ENCODE data around the gene EML4. TPM values are rescaled to one million over a fixed set of nuclear protein-coding genes. Genes with fewer than 3 reads are reported as not detected.

The EML4 gene
- total and polyA plus RNA-seq, 2 donors (not counting 1 experiment from before 2014, with no cell fraction given): 49.4 to 134 TPM

- no peak for TF ChIP-seq EZH2 (IDR thresholded peaks at IDR 0.05; ENCODE audit: borderline replicate concordance, insufficient read depth, low read depth, low read length, poor library complexity, severe bottlenecking)
- TF ChIP-seq, protein P1, sequence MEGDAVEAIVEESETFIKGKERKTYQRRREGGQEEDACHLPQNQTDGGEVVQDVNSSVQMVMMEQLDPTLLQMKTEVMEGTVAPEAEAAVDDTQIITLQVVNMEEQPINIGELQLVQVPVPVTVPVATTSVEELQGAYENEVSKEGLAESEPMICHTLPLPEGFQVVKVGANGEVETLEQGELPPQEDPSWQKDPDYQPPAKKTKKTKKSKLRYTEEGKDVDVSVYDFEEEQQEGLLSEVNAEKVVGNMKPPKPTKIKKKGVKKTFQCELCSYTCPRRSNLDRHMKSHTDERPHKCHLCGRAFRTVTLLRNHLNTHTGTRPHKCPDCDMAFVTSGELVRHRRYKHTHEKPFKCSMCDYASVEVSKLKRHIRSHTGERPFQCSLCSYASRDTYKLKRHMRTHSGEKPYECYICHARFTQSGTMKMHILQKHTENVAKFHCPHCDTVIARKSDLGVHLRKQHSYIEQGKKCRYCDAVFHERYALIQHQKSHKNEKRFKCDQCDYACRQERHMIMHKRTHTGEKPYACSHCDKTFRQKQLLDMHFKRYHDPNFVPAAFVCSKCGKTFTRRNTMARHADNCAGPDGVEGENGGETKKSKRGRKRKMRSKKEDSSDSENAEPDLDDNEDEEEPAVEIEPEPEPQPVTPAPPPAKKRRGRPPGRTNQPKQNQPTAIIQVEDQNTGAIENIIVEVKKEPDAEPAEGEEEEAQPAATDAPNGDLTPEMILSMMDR (IDR thresholded peaks at IDR 0.05): no peak
- Histone ChIP-seq H3K27ac (ENCODE audit: low read length in 2 of 2) (no peak overlapping the region), H3K27me3 (replicated peaks in 1 of 4; ENCODE audit: control extremely low read depth in 1 of 4, control insufficient read depth in 3 of 4, insufficient read depth in 4 of 4, low read length in 3 of 4) (no peaks in the 10 kb centered on the region), H4K20me1 (ENCODE audit: control insufficient read depth, insufficient read depth, low read length, poor library complexity, severe bottlenecking) (no peaks in the 10 kb centered on the region), H3K4me1 (ENCODE audit: control insufficient read depth in 2 of 2, insufficient read depth in 2 of 2, low read length in 2 of 2) (no peaks in the 10 kb centered on the region), H3K9ac (ENCODE audit: low read length) (no peak overlapping the region), H3K36me3 (replicated peaks in 1 of 2; ENCODE audit: control extremely low read depth in 1 of 2, control insufficient read depth in 1 of 2, extremely low read depth in 1 of 2, insufficient read depth in 2 of 2, low read length in 1 of 2) (no peaks in the 10 kb centered on the region), H3K4me3 (ENCODE audit: control extremely low read depth in 1 of 5, extremely low read depth in 1 of 5, insufficient read depth in 1 of 5, low read depth in 2 of 5, low read length in 4 of 5) (no peak overlapping the region), H3K4me2 (replicated peaks; ENCODE audit: low read depth, low read length, poor library complexity, severe bottlenecking) (no peak overlapping the region), H2AFZ (ENCODE audit: insufficient read depth, low read depth, low read length, poor library complexity, severe bottlenecking) (no peak overlapping the region), H3K9me3 (ENCODE audit: control extremely low read depth in 1 of 3, control insufficient read depth in 2 of 3, insufficient read depth in 1 of 3, low read length in 2 of 3) (no peaks in the 10 kb centered on the region), H3K79me2 (ENCODE audit: control insufficient read depth, insufficient read depth, low read length) (no peaks in the 10 kb centered on the region)
- Mint-ChIP-seq H3K9me3 (ENCODE audit: insufficient read depth) (no peaks in the 10 kb centered on the region), H3K4me1 (no peaks in the 10 kb centered on the region), H3K27me3 (peaks cover 4% of the 10 kb centered on the region), H3K4me3 (no peak overlapping the region), H3K27ac (no peak overlapping the region)
- no peak for DNase-seq
- intact Hi-C loops (cut with micrococcal nuclease): loop anchor here (5.0 kb wide), 1 partner anchor 1210 kb away; no protein-coding TSS in a partner anchor
- ChIA-PET CTCF (no interaction called here), POLR2A (no interaction called here)
- WGBS (ENCODE audit: insufficient coverage): 0% methylated on average over 1 of the region's 3 CpGs
- no peak for ATAC-seq (ENCODE audit: low read depth)
Observed at GRCh38 chr2:42372474-42373200, 203.5 kb downstream of the EML4 start.

GRCh38 chr2:42376758-42377157 lies 207.6 kb downstream of the EML4 start:
- intact Hi-C loops (cut with micrococcal nuclease): no loop called here
- H3K4me3 Mint-ChIP-seq: no peak overlapping the region
- no peak overlapping the region for H3K9ac ChIP-seq (ENCODE audit: low read length)
- CTCF ChIA-PET: no interaction called here
- H3K27ac ChIP-seq (ENCODE audit: low read length in 2 of 2): no peak overlapping the region
- H3K27ac Mint-ChIP-seq: no peak overlapping the region
- H3K4me1 Mint-ChIP-seq: no peaks in the 10 kb centered on the region
- WGBS (ENCODE audit: insufficient coverage): 100% methylated on average over 4 of the region's 7 CpGs
- H3K79me2 ChIP-seq (ENCODE audit: control insufficient read depth, insufficient read depth, low read length): no peaks in the 10 kb centered on the region
- DNase-seq (no peak), ATAC-seq (ENCODE audit: low read depth) (no peak)
- H3K9me3 ChIP-seq (ENCODE audit: control extremely low read depth in 1 of 3, control insufficient read depth in 2 of 3, insufficient read depth in 1 of 3, low read length in 2 of 3): no peaks in the 10 kb centered on the region
- no peaks in the 10 kb centered on the region for H4K20me1 ChIP-seq (ENCODE audit: control insufficient read depth, insufficient read depth, low read length, poor library complexity, severe bottlenecking)
- TF ChIP-seq, protein P1 (IDR thresholded peaks at IDR 0.05): no peak
- no peak for TF ChIP-seq EZH2 (IDR thresholded peaks at IDR 0.05; ENCODE audit: borderline replicate concordance, insufficient read depth, low read depth, low read length, poor library complexity, severe bottlenecking)
- H3K27me3 Mint-ChIP-seq: peaks cover 13% of the 10 kb centered on the region
- H3K36me3 ChIP-seq (replicated peaks in 1 of 2; ENCODE audit: control extremely low read depth in 1 of 2, control insufficient read depth in 1 of 2, extremely low read depth in 1 of 2, insufficient read depth in 2 of 2, low read length in 1 of 2): no peaks in the 10 kb centered on the region
- H2AFZ ChIP-seq (ENCODE audit: insufficient read depth, low read depth, low read length, poor library complexity, severe bottlenecking): no peak overlapping the region
- H3K9me3 Mint-ChIP-seq (ENCODE audit: insufficient read depth): no peaks in the 10 kb centered on the region
- H3K27me3 ChIP-seq (replicated peaks in 1 of 4; ENCODE audit: control extremely low read depth in 1 of 4, control insufficient read depth in 3 of 4, insufficient read depth in 4 of 4, low read length in 3 of 4): peaks cover 0 to under 1% (median 0%) of the 10 kb centered on the region in 4 experiments
- POLR2A ChIA-PET: no interaction called here
- no peak overlapping the region for H3K4me2 ChIP-seq (replicated peaks; ENCODE audit: low read depth, low read length, poor library complexity, severe bottlenecking)
- H3K4me3 ChIP-seq (ENCODE audit: control extremely low read depth in 1 of 5, extremely low read depth in 1 of 5, insufficient read depth in 1 of 5, low read depth in 2 of 5, low read length in 4 of 5): no peak overlapping the region
- no peaks in the 10 kb centered on the region for H3K4me1 ChIP-seq (ENCODE audit: control insufficient read depth in 2 of 2, insufficient read depth in 2 of 2, low read length in 2 of 2)
